Lung (tissue), 12 donors: ENCODE results near the gene HYAL3. TPM values are rescaled to one million over a fixed set of nuclear protein-coding genes. Genes with fewer than 3 reads are reported as not detected.

Experiments
- ATAC-seq: fragments of 200-7000 bp; cut with Tn5 transposase; one replicate; pipeline ENCODE4 v1.9.1; 2020; ENCODE audit warnings: moderate number of reproducible peaks; ENCODE audit not compliant: insufficient read depth, low FRiP score
- DNase-seq, 3 donors: peaks; one replicate each; pipeline ENCODE4 v3.0.0-alpha.2; 2013 to 2017
- H3K27ac ChIP-seq, 2 donors: one replicate each; pipeline ENCODE4 v1.5.1; 2013; ENCODE audit warnings: mild to moderate bottlenecking in 2 of 2, moderate library complexity in 2 of 2, control low read depth in 1 of 2, inconsistent platforms in 1 of 2, low read depth in 1 of 2, low read length in 1 of 2
- H3K27me3 ChIP-seq, 3 donors: one replicate each; pipeline ENCODE4 v1.5.1; 2013; ENCODE audit warnings: low read length in 2 of 3; ENCODE audit not compliant: control insufficient read depth in 3 of 3, insufficient read depth in 3 of 3
- H3K36me3 ChIP-seq, 4 donors: one replicate each; pipeline ENCODE4 v1.5.1; 2013; ENCODE audit warnings: low read length in 4 of 4, mild to moderate bottlenecking in 1 of 4, moderate library complexity in 1 of 4; ENCODE audit not compliant: control insufficient read depth in 4 of 4, insufficient read depth in 4 of 4
- H3K4me1 ChIP-seq, 5 donors: one replicate each; pipeline ENCODE4 v1.5.1; 2013; ENCODE audit warnings: low read length in 5 of 5, mild to moderate bottlenecking in 2 of 5, moderate library complexity in 1 of 5; ENCODE audit not compliant: control insufficient read depth in 5 of 5, insufficient read depth in 5 of 5
- H3K4me3 ChIP-seq: one replicate; pipeline ENCODE4 v1.5.1; 2013; ENCODE audit warnings: mild to moderate bottlenecking, control low read depth, moderate library complexity
- H3K9ac ChIP-seq, 2 donors: one replicate each; pipeline ENCODE4 v1.5.1; 2013; ENCODE audit warnings: low read length in 2 of 2, control low read depth in 1 of 2; ENCODE audit not compliant: insufficient read depth in 1 of 2
- H3K9me3 ChIP-seq, 4 donors: one replicate each; pipeline ENCODE4 v1.5.1; 2013; ENCODE audit warnings: low read length in 3 of 4, mild to moderate bottlenecking in 1 of 4, moderate library complexity in 1 of 4; ENCODE audit not compliant: control insufficient read depth in 4 of 4, insufficient read depth in 3 of 4
- WGBS, 2 donors: extraction: QIAGEN DNeasy Blood & Tissue Kit; methylation state at CpG; one replicate each; pipeline ENCODE4 v1.1.7; 2013; 5-methylcytosine and 5-hydroxymethylcytosine counted together
- polyA plus RNA-seq, 2 donors: library from polyadenylated mRNA; stranded (reverse); fragments of 200-250 nt; gene quantifications; one replicate each; pipeline ENCODE4 v1.2.1, GENCODE V29; 2013
- total RNA-seq, 2 donors: library from RNA; depleted of rRNA in 1 of 2; stranded (reverse); fragments of >200 nt in 1 of 2; gene quantifications; one replicate each; pipeline ENCODE4 v1.2.1, GENCODE V29; 2014 to 2021
- TF ChIP-seq, protein P1 (sequence below): IDR thresholded peaks from 2 replicates; pipeline ENCODE4 v1.5.1; 2012; ENCODE audit warnings: mild to moderate bottlenecking; ENCODE audit errors: control extremely low read depth, extremely low read depth
- donor health status: control.
- donor health status: control.
- donor health status: Bipolar disorder and iron deficiency.
- donor health status: healthy.
- donor health status: DM: yes; HTN: yes; CAD: no.

Gene HYAL3
- total and polyA plus RNA-seq, 4 donors, result 1.4 to 4.9 (median 3.3) TPM

DNA sequence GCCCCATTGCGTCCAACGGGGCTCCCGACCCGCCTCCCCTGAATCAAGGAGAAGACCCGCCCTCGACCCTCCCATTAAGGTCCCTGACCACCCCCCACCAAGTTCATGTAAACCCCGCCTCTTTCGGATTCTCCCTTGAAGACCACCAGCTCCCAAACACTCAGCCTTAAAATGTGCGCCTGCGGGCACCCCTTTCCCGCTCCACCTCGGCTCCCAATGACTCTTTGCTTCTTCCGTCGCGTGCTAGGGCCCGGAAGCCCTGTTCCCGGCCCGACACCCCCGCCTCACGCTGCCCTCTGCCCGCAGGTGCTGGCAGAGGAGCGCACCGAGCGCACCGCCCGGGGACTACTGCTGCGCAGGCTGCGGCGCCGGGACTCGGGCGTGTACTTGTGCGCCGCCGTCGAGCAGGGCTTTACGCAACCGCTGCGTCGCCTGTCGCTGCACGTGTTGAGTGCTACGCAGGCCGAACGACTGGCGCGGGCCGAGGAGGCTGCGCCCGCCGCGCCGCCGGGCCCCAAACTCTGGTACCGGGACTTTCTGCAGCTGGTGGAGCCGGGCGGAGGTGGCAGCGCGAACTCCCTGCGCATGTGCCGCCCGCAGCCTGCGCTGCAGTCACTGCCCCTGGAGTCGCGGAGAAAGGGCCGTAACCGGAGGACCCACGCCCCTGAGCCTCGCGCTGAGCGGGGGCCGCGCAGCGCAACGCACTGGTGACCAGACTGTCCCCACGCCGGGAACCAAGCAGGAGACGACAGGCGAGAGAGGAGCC is 23.0 kb downstream of the HYAL3 start:
- Histone ChIP-seq H3K9ac (no peak overlapping the region), H3K27me3 (peaks cover 0 to 38% (median 27%) of the 10 kb centered on the region in 3 donors), H3K27ac (no peak overlapping the region), H3K36me3 (peaks cover 0 to 3% (median 0%) of the 10 kb centered on the region in 4 donors), H3K4me1 (peaks cover 0 to 14% (median 0%) of the 10 kb centered on the region in 5 donors), H3K9me3 (no peaks in the 10 kb centered on the region), H3K4me3 (no peak overlapping the region)
- TF ChIP-seq, protein P1, sequence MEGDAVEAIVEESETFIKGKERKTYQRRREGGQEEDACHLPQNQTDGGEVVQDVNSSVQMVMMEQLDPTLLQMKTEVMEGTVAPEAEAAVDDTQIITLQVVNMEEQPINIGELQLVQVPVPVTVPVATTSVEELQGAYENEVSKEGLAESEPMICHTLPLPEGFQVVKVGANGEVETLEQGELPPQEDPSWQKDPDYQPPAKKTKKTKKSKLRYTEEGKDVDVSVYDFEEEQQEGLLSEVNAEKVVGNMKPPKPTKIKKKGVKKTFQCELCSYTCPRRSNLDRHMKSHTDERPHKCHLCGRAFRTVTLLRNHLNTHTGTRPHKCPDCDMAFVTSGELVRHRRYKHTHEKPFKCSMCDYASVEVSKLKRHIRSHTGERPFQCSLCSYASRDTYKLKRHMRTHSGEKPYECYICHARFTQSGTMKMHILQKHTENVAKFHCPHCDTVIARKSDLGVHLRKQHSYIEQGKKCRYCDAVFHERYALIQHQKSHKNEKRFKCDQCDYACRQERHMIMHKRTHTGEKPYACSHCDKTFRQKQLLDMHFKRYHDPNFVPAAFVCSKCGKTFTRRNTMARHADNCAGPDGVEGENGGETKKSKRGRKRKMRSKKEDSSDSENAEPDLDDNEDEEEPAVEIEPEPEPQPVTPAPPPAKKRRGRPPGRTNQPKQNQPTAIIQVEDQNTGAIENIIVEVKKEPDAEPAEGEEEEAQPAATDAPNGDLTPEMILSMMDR, result no peak
- DNase-seq, result no peak
- WGBS, 2 donors, result 30 to 61% methylated on average over 77 to 79 of the region's 79 CpGs
- ATAC-seq, result no peak

DNA sequence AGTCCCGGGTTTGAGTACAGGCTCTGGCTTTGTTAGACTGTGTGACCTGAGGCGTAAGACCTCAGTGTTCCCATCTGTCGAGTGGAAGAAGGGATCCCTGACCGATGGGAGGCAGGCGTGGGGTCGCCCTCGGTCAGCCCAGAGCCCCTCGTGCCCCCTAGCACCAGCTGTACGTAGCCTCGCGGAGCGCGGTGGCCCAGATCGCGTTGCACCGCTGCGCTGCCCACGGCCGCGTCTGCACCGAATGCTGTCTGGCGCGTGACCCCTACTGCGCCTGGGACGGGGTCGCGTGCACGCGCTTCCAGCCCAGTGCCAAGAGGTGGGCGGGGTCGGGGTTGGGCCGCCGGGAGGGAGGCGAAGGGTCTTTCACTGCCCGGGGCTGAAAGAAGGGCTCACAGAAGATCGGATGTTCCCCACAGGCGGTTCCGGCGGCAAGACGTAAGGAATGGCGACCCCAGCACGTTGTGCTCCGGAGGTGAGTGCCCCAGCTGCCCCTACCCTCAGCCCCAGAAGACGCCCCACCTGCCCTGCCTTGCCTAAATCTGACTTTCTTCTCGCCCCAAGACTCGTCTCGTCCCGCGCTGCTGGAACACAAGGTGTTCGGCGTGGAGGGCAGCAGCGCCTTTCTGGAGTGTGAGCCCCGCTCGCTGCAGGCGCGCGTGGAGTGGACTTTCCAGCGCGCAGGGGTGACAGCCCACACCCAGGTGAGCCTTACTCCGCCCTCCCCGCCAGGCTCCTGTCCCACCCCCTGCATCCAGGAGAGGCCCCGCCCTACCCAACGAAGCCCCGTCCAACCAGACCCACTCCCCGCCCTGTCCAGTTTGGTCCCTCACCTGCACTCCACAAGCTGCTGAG is 23.8 kb downstream of the HYAL3 start:
- no peak overlapping the region for H3K9ac ChIP-seq
- ATAC-seq (no peak), DNase-seq (no peak)
- TF ChIP-seq, protein P1, result no peak
- no peak overlapping the region for H3K27ac ChIP-seq
- H3K4me3 ChIP-seq, result no peak overlapping the region
- no peaks in the 10 kb centered on the region for H3K9me3 ChIP-seq
- peaks cover 0 to 3% (median 0%) of the 10 kb centered on the region in 4 donors for H3K36me3 ChIP-seq
- WGBS, 2 donors, result 26 to 58% methylated on average over 64 to 65 of the region's 65 CpGs
- peaks cover 0 to 14% (median 5%) of the 10 kb centered on the region in 5 donors for H3K4me1 ChIP-seq
- peaks cover 0 to 38% (median 27%) of the 10 kb centered on the region in 3 donors for H3K27me3 ChIP-seq

DNA sequence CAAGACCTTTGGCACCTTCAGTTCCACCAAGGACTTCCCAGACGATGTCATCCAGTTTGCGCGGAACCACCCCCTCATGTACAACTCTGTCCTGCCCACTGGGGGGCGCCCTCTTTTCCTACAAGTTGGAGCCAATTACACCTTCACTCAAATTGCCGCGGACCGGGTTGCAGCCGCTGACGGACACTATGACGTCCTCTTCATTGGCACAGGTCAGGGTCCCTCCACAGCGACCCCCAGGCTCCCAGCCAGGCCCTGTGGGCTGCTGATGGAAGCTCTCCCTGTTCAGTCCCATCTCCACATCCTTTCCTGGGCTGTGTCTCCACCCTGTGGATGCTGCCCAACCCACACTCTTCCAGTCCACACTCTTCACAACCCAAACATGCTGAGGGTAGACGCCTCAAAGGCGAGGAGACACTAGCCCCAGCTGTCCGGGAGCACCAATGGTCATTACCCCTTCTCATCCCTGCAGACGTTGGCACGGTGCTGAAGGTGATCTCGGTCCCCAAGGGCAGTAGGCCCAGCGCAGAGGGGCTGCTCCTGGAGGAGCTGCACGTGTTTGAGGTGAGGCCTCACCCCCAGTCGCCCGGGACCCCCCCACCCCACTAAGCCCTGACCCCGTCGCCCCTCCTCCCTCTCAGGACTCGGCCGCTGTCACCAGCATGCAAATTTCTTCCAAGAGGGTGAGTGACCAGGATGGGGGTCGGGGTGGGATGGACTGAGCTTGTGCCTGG is 24.7 kb downstream of the HYAL3 start:
- H3K27ac ChIP-seq, result no peak overlapping the region
- H3K9me3 ChIP-seq, result no peaks in the 10 kb centered on the region
- H3K4me1 ChIP-seq, result peaks cover 0 to 18% (median 10%) of the 10 kb centered on the region in 5 donors
- no peak overlapping the region for H3K4me3 ChIP-seq
- H3K36me3 ChIP-seq, result peaks cover 0 to 3% (median 0%) of the 10 kb centered on the region in 4 donors
- DNase-seq, result peak in 1 of 3 donors; percentile 67
- peaks cover 0 to 38% (median 27%) of the 10 kb centered on the region in 3 donors for H3K27me3 ChIP-seq
- ATAC-seq, result no peak
- H3K9ac ChIP-seq, result no peak overlapping the region
- WGBS, 2 donors, result 22 to 39% methylated on average over 25 to 26 of the region's 26 CpGs
- TF ChIP-seq, protein P1, result peak; percentile 47
